H1 (cell line): ENCODE measurements around the gene KRT75. TPM values are rescaled to one million over a fixed set of nuclear protein-coding genes. Genes with fewer than 3 reads are reported as not detected.

Experiments
- CTCF ChIA-PET: fragments of 300-600 bp; sonication (Branson Sonifier 250); formaldehyde crosslinking; loops from one replicate; lab custom pipeline; 2021; ENCODE audit not compliant: partially characterized antibody; lab: Charles Lee
- POLR2A ChIA-PET: fragments of 300-600 bp; sonication (Branson Sonifier 250); formaldehyde crosslinking; loops from one replicate; lab custom pipeline; 2021; ENCODE audit warnings: inconsistent platforms; ENCODE audit not compliant: partially characterized antibody; lab: Charles Lee
- DNase-seq, 2 experiments: peaks; one replicate each; pipeline versions ENCODE4 v3.0.0 to v3.0.0-alpha.2; 2010 to 2022; ENCODE audit warnings: low spot score in 2 of 2, low read depth in 1 of 2, mixed read lengths in 1 of 2
- FAIRE-seq: peaks from 2 replicates; lab custom pipeline; 2011; peaks lifted over from hg19 to GRCh38; lab: Jason Lieb, UNC
- H2AFZ ChIP-seq: 2 replicates; pipeline ENCODE4 v1.8.1; 2012; ENCODE audit warnings: low read length, inconsistent platforms
- H2AK5ac ChIP-seq: 2 replicates; pipeline ENCODE4 v1.6.1; 2013; ENCODE audit warnings: low read depth, low read length
- H2BK120ac ChIP-seq: replicated peaks from 2 replicates; pipeline ENCODE3; 2013; ENCODE audit warnings: low read depth, low read length, inconsistent platforms
- H2BK12ac ChIP-seq: 2 replicates; pipeline ENCODE4 v1.6.1; 2013; ENCODE audit warnings: low read depth, low read length
- H2BK15ac ChIP-seq: 2 replicates; pipeline ENCODE4 v1.6.1; 2013; ENCODE audit warnings: low read length
- H2BK20ac ChIP-seq: 2 replicates; pipeline ENCODE4 v1.6.1; 2013; ENCODE audit warnings: low read length
- H2BK5ac ChIP-seq: 2 replicates; pipeline ENCODE4 v1.6.1; 2013; ENCODE audit warnings: low read depth, low read length
- H3K14ac ChIP-seq: 2 replicates; pipeline ENCODE4 v1.6.1; 2013; ENCODE audit warnings: inconsistent platforms; ENCODE audit not compliant: insufficient read length
- H3K18ac ChIP-seq: 2 replicates; pipeline ENCODE4 v1.6.1; 2013; ENCODE audit warnings: low read length; ENCODE audit errors: extremely low read depth
- H3K23ac ChIP-seq: 2 replicates; pipeline ENCODE4 v1.6.1; 2013; ENCODE audit warnings: inconsistent platforms; ENCODE audit not compliant: insufficient read length
- H3K23me2 ChIP-seq: 2 replicates; pipeline ENCODE4 v1.6.1; 2013; ENCODE audit warnings: low read depth, low read length
- H3K27ac ChIP-seq: 2 replicates; pipeline ENCODE4 v1.6.1; 2011; ENCODE audit warnings: low read depth, low read length, inconsistent platforms
- H3K27me3 ChIP-seq, 4 experiments: replicated peaks in 1 of 4; 1 replicate in 1 of 4; 2 replicates in 3 of 4; pipeline versions ENCODE4 v1.6.1 to v1.8.1; 2011 to 2013; ENCODE audit warnings: low read length in 3 of 4, mild to moderate bottlenecking in 3 of 4, inconsistent platforms in 2 of 4, mixed read lengths in 2 of 4, moderate library complexity in 1 of 4; ENCODE audit not compliant: control insufficient read depth in 3 of 4, insufficient read depth in 3 of 4; ENCODE audit errors: extremely low read depth in 1 of 4
- H3K36me3 ChIP-seq, 4 experiments: 2 replicates each; pipeline versions ENCODE4 v1.6.1 to v1.8.1; 2011 to 2013; ENCODE audit warnings: mild to moderate bottlenecking in 4 of 4, low read length in 3 of 4, moderate library complexity in 2 of 4, control low read depth in 1 of 4, inconsistent platforms in 1 of 4; ENCODE audit not compliant: insufficient read depth in 4 of 4, control insufficient read depth in 2 of 4
- H3K4ac ChIP-seq: replicated peaks from 2 replicates; pipeline ENCODE3; 2013; ENCODE audit warnings: low read length, low read depth, mixed read lengths, inconsistent platforms; ENCODE audit not compliant: insufficient read length
- H3K4me1 ChIP-seq, 4 experiments: replicated peaks in 1 of 4; 1 replicate in 1 of 4; 2 replicates in 3 of 4; pipeline versions ENCODE4 v1.6.1 to v1.8.1; 2011 to 2013; ENCODE audit warnings: low read length in 3 of 4, inconsistent platforms in 2 of 4, mixed read lengths in 1 of 4; ENCODE audit not compliant: insufficient read depth in 4 of 4, control insufficient read depth in 3 of 4
- H3K4me2 ChIP-seq, 2 experiments: 2 replicates each; pipeline versions ENCODE4 v1.6.1 to v1.8.1; 2011 to 2013; ENCODE audit warnings: low read depth in 2 of 2, low read length in 2 of 2, control low read depth in 1 of 2, inconsistent platforms in 1 of 2, mild to moderate bottlenecking in 1 of 2; ENCODE audit not compliant: insufficient read depth in 1 of 2
- H3K4me3 ChIP-seq, 4 experiments: fragments of 200-600, 300-600 bp in 1 of 4; sonication (generic), shearing (Covaris generic), sonication (Bioruptor Twin) in 1 of 4; 2 replicates each; pipeline versions ENCODE4 v1.5.1 to v1.8.1; 2011 to 2016; ENCODE audit warnings: low read length in 4 of 4, low read depth in 3 of 4, control low read depth in 2 of 4, inconsistent platforms in 2 of 4, mild to moderate bottlenecking in 2 of 4, mixed read lengths in 1 of 4, moderate library complexity in 1 of 4; ENCODE audit not compliant: insufficient read depth in 2 of 4; ENCODE audit errors: extremely low read depth in 1 of 4
- H3K56ac ChIP-seq: replicated peaks from 2 replicates; pipeline ENCODE3; 2013; ENCODE audit warnings: low read depth, mild to moderate bottlenecking, mixed read lengths, low read length, inconsistent platforms; ENCODE audit not compliant: insufficient read length
- H3K79me1 ChIP-seq: 2 replicates; pipeline ENCODE4 v1.6.1; 2013; ENCODE audit warnings: low read depth, low read length, control low read depth
- H3K79me2 ChIP-seq, 2 experiments: 2 replicates each; pipeline versions ENCODE4 v1.6.1 to v1.8.1; 2012 to 2013; ENCODE audit warnings: low read length in 2 of 2, mild to moderate bottlenecking in 2 of 2, inconsistent platforms in 1 of 2; ENCODE audit not compliant: insufficient read depth in 2 of 2, control insufficient read depth in 1 of 2
- H3K9ac ChIP-seq, 4 experiments: replicated peaks in 1 of 4; 1 replicate in 1 of 4; 2 replicates in 3 of 4; pipeline versions ENCODE4 v1.6.1 to v1.8.1; 2011 to 2013; ENCODE audit warnings: low read depth in 3 of 4, low read length in 3 of 4, control low read depth in 2 of 4, mild to moderate bottlenecking in 2 of 4, moderate library complexity in 2 of 4, inconsistent platforms in 1 of 4; ENCODE audit errors: extremely low read depth in 1 of 4
- H3K9me3 ChIP-seq, 2 experiments: 2 replicates each; pipeline versions ENCODE4 v1.6.1 to v1.8.1; 2012 to 2013; ENCODE audit warnings: mild to moderate bottlenecking in 2 of 2, moderate library complexity in 2 of 2, control low read depth in 1 of 2, inconsistent platforms in 1 of 2, low read depth in 1 of 2, low read length in 1 of 2, mixed read lengths in 1 of 2; ENCODE audit not compliant: insufficient read depth in 2 of 2
- H4K20me1 ChIP-seq, 2 experiments: replicated peaks in 1 of 2; 2 replicates each; pipeline versions ENCODE3 to v1.8.1; 2011 to 2013; ENCODE audit warnings: inconsistent platforms in 2 of 2, low read length in 2 of 2, mild to moderate bottlenecking in 1 of 2; ENCODE audit not compliant: insufficient read depth in 2 of 2, control insufficient read depth in 1 of 2
- H4K5ac ChIP-seq: 2 replicates; pipeline ENCODE4 v1.6.1; 2013; ENCODE audit warnings: low read length, low read depth, mixed read lengths, inconsistent platforms; ENCODE audit not compliant: insufficient read length
- H4K8ac ChIP-seq: 2 replicates; pipeline ENCODE4 v1.8.0; 2013; ENCODE audit warnings: mild to moderate bottlenecking, moderate library complexity, low read length, inconsistent platforms; ENCODE audit not compliant: insufficient read depth; ENCODE audit errors: extremely low read depth
- H4K91ac ChIP-seq: replicated peaks from 2 replicates; pipeline ENCODE3; 2013; ENCODE audit warnings: low read length, mixed read lengths, inconsistent platforms; ENCODE audit not compliant: insufficient read length
- CTCF ChIP-seq, 3 experiments: IDR thresholded peaks; 1 replicate in 2 of 3; 2 replicates in 1 of 3; pipeline versions ENCODE4 v1.5.1 to v1.6.1; 2011; ENCODE audit warnings: low read length in 3 of 3, mild to moderate bottlenecking in 3 of 3, inconsistent platforms in 2 of 3, low read depth in 1 of 3, moderate library complexity in 1 of 3; ENCODE audit not compliant: insufficient read depth in 1 of 3; ENCODE audit errors: control extremely low read depth in 1 of 3
- E2F6 ChIP-seq: IDR thresholded peaks from 2 replicates; pipeline ENCODE4 v1.6.1; 2012; ENCODE audit warnings: inconsistent platforms
- HDAC6 ChIP-seq: IDR thresholded peaks from one replicate; pipeline ENCODE4 v1.7.1; 2012; ENCODE audit warnings: low read depth, mild to moderate bottlenecking, inconsistent platforms, low read length, moderate library complexity
- RAD21 ChIP-seq, 2 experiments: IDR thresholded peaks in 1 of 2; conservative IDR thresholded peaks in 1 of 2; 2 replicates each; pipeline ENCODE4 v1.6.1; 2011; ENCODE audit warnings: low read depth in 2 of 2, low read length in 2 of 2, improper control_type of control experiment in 1 of 2, inconsistent platforms in 1 of 2, mild to moderate bottlenecking in 1 of 2, moderate library complexity in 1 of 2
- WGBS, 2 experiments: shearing (Covaris generic) in 1 of 2; methylation state at CpG; one replicate each; pipeline versions ENCODE4 v1.1.6 to v1.1.7; 2013 to 2015; ENCODE audit warnings: low lambda C conversion rate in 2 of 2, mixed read lengths in 2 of 2, inconsistent platforms in 1 of 2, low coverage in 1 of 2, missing lambda C conversion rate in 1 of 2; ENCODE audit not compliant: insufficient replicate concordance in 2 of 2, insufficient coverage in 1 of 2, insufficient read length in 1 of 2; ENCODE audit errors: extremely low coverage in 1 of 2, missing lambda C conversion rate in 1 of 2; 5-methylcytosine and 5-hydroxymethylcytosine counted together
- polyA plus RNA-seq, 7 experiments: library from polyadenylated mRNA; depleted of rRNA in 3 of 7; stranded (reverse) in 5 of 7; unstranded in 2 of 7; fragments of >200 nt in 5 of 7; fragments of 200-250 nt in 2 of 7; gene quantifications; 1 replicate in 5 of 7; 2 replicates in 1 of 7; 4 replicates in 1 of 7; pipeline versions ENCODE4 v1.2.1 to v1.2.3, GENCODE V29; 2011 to 2013; ENCODE audit warnings: missing spikeins in 2 of 7, mixed read lengths in 2 of 7
- total RNA-seq: library from RNA; stranded (reverse); fragmentation: NEBNext Ultra II Directional; extraction: Animal tissue kit (Norgen Biotek cat#: 25700); gene quantifications from 2 replicates; pipeline ENCODE4 v1.2.1, GENCODE V29; 2021

KRT75 gene
- total and polyA plus RNA-seq, 2 of the 8 experiments (the other 6 are each of a cell fraction or from before 2014, with no cell fraction given) = not detected

GRCh38 chr12:52380271-52380694 is 53.9 kb downstream of the KRT75 start:
- Histone ChIP-seq H4K20me1 (no peaks in the 10 kb centered on the region), H3K4me1 (no peaks in the 10 kb centered on the region), H3K27ac (no peak overlapping the region), H2BK20ac (no peak overlapping the region), H4K8ac (no peak overlapping the region), H2BK120ac (no peak overlapping the region), H3K23ac (no peak overlapping the region), H3K14ac (no peak overlapping the region), H2AK5ac (no peak overlapping the region), H3K18ac (no peak overlapping the region), H3K4me3 (no peak overlapping the region), H3K27me3 (no peaks in the 10 kb centered on the region), H3K79me2 (no peaks in the 10 kb centered on the region), H3K9me3 (no peaks in the 10 kb centered on the region), H2BK12ac (no peak overlapping the region), H2BK15ac (no peak overlapping the region), H3K36me3 (no peaks in the 10 kb centered on the region), H2BK5ac (no peak overlapping the region), H4K91ac (no peak overlapping the region), H3K9ac (no peak overlapping the region), H3K4me2 (no peak overlapping the region), H3K79me1 (no peaks in the 10 kb centered on the region), H3K23me2 (no peaks in the 10 kb centered on the region), H3K56ac (no peak overlapping the region), H4K5ac (no peak overlapping the region), H2AFZ (peak overlapping the region; percentile 88; the same call in 1 of the 2 replicates), H3K4ac (no peak overlapping the region)
- ChIA-PET CTCF (interaction anchor here (0.6 to 11.3 kb wide), 36 partner anchors 8 to 499 kb away, joined by 3 to 112 read pairs (median 4); partner anchors contain the start of genes KRT5 and KRT85), POLR2A (no interaction called here)
- TF ChIP-seq HDAC6 (no peak), RAD21 (IDR thresholded peaks at IDR 0.05 in 1 of 2, conservative IDR thresholded peaks at IDR 0.05 in 1 of 2; ENCODE audit: low read depth in 2 of 2, low read length in 2 of 2) (peak; percentile 36 to 51; a peak in 3 of 4 replicates), E2F6 (no peak), CTCF (IDR thresholded peaks at IDR 0.05; ENCODE audit: control extremely low read depth in 1 of 3, insufficient read depth in 1 of 3, low read depth in 1 of 3, low read length in 3 of 3) (peak; percentile 68 to 77 (median 69))
- 49% methylated on average over 15 of the region's 15 CpGs; no CpG with 5 or more reads in 1 of the 2 experiments for WGBS, 2 experiments
- FAIRE-seq (no peak), DNase-seq (peak in 1 of 2 experiments; percentile 67)
